ENCODE measurements around the gene BHMT.
"Not testable (repeated sequence)": the region's sequence is repeated elsewhere in the genome, so short reads cannot be mapped to it uniquely, and the experiment has no call there.

BHMT gene

DNA sequence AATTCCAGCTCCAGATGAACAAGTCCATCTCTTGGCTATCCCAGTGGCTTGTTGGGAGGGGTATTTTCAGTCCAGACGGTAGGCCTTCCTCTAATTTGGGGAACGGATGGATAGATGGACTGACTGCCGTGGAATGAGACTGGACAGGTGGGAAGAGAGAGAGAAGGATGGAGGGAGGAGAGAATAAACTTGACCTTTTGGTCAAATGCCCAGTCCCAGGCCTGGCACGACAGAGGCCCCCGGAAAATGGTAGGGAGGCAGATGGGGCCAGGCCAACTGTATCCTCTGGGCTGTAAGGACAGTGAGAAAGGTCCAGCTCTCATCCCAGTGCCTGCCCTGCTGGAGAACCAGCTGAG lies 1.1 kb downstream of the BHMT start:
- DNase-seq = no peak

DNA sequence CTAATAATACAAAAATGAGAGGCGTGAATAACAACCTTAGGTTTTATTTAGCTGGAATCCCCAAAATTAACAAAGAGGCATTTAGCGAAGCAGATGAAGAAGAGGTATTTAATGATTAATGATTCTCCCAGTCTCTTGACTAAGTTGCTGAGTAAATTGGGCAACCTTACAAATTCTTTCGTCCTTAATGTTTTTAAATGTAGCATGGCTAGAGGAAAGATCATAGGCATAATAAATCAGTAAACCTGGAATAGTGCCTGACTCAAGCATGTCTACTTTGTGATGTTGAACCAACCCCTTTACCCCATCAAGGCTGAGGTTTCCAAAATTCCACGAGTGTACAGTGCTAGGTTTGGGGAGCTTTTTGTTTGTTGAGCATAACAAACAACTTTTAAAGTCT lies 7.9 kb downstream of the BHMT start:
- no peak for DNase-seq

DNA sequence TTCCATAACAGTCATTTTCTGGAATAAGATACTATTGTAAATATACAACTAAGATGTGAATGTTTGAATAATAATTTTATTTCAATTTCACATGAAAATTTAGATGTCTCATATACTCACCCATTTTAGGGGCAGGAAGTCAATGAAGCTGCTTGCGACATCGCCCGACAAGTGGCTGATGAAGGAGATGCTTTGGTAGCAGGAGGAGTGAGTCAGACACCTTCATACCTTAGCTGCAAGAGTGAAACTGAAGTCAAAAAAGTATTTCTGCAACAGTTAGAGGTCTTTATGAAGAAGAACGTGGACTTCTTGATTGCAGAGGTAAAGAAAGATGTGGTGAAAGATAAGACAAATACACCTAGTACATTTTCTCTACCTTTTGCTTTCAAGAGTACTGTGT lies 8.6 kb downstream of the BHMT start:
- no peak for DNase-seq

DNA sequence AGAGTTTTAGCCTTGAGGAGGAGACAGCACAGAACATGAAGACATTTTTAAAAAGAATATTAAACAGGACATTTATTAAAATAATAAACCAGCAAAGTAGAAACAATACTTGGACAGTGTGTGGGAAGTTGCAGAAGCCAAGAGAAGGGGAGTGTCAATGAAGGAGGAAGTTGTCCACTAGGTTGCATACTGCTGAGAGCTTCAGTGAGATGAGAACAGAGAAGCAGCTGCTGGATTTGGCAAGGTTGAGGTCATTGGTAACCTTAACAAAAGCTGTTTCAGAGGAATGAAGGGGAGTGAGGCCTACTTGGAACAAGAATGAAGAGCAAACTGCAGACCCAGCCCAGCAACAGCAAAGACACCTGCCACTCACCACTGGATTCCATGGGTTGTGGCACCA lies 11.4 kb downstream of the BHMT start:
- DNase-seq = no peak

DNA sequence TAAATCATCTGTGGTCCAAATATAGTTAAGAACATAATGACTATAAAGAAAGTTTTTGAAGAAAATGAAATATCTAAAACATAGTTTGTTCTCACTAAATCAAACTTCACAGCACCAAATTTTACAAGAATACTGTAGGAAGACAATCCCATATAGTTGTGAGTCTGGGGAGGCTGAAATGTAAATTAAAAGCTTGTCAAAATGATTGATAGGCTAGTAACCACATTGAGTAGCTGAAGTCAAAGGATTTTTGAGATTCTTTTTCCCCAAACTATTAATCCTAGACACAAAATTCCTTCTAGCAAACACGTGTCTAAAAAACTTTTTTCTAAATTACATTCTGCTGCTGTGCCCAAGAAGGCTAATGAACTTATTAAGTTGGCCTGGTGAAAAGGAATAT lies 13.0 kb downstream of the BHMT start:
- no peak for DNase-seq

DNA sequence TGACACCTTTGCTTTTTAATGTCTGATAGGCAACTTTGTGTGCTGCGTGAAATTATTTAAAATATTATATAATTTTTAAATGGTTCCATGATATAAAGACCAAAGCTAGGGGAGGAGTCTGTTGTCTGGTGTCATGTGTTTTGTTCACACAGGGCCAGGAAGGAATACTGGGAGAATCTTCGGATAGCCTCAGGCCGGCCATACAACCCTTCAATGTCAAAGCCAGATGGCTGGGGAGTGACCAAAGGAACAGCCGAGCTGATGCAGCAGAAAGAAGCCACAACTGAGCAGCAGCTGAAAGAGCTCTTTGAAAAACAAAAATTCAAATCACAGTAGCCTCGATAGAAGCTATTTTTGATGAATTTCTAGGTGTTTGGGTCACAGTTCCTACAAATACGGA lies 19.2 kb downstream of the BHMT start:
- DNase-seq = no peak

DNA sequence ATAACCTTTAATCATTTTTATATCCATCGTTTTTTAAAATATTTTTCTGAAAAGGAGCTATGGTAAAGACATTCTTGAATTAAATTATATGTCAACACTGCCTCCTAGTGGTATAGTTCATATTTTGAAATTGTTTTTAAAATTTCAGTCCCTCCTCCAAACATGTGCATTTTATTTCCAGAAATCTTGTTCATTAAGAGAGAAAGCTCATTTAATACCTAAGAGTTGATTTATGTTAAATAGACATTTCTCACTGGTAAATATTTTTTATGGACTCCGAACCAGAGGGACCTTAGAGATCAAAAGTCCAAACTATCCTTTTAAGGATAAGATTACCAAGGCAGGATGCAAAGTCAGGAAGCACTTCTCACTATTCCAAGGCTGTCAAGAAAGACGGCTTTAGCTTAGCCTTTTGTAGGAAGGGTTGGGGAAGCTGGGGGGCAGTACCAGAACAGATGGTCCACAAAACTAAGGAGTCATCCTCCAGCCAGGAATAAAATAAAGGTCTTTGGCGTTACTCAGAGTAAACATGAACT lies 21.6 kb downstream of the BHMT start:
- DNase-seq = peak; percentile 50

DNA sequence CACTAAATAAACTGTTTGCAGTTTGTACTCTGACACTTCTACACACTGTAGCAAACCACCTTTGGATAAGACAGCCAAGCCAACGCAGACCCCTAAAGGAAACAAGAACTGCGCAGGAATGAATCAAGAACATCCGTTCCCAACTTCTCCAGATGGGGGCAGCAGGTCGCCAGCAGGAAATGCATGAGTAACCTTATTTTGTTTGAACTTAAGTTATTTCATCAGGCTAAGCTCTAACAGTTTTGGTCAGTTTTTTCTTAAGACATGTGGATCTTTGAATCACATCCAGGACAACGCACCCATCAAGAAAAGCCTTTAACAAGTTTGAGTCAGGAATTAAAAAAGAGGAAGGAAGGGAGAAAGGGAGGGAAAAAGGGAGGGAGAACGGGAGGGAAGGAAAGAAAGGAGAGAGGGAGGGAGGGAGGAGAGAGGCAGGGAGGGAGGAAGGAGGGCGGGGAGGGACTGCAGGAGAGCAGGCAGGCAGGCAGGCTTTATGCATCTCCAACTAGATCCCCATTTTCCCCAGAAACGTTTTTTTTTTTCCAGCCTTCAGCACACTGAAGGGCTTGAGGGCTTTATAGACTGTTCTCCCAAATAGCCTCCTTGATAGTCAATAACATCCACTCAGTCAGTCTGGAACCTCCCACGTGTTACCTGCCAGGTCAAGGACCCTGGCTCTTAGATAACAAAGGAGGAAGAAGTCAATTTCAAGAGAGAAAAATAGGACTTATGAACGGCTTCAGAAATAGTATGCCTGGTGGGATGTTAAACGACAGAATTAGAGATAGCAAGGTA lies 22.2 kb downstream of the BHMT start:
- peak; percentile 86 for DNase-seq

DNA sequence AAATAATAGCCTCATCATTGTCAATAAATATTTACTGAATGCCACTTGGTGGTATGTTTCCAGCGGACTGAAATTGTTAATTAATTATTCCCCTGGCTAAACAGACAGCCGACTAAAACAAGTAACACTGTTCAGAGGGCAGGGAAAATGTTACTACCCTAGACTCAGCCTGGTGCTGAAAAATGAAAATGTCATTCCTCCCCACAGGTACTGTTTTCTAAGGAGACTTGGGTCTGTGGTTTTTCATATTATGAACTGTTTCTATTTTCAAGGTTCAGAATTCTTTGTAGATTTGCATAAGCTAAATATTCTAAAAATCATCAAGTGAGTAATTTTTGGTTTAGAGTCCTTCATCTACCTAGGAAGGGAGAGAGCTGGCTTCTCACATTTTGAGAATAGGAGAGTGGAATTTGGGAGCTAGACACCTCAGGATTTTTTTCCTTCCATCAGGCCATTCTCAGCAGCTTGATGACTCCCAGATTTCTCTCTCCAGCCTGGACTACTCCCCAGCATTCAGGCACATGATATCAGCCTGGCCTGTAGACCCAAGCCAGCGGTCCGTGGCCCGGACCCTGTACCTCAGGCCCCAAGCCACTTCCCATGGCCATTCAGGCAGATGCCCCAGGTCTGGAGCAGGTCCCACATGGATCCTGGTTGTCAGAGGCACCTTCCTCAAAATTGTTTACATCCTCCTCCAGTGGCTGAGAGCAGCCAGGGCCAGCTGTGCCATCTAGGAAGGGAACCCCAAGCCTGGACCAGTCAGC lies 24.4 kb downstream of the BHMT start:
- DNase-seq = no peak

DNA sequence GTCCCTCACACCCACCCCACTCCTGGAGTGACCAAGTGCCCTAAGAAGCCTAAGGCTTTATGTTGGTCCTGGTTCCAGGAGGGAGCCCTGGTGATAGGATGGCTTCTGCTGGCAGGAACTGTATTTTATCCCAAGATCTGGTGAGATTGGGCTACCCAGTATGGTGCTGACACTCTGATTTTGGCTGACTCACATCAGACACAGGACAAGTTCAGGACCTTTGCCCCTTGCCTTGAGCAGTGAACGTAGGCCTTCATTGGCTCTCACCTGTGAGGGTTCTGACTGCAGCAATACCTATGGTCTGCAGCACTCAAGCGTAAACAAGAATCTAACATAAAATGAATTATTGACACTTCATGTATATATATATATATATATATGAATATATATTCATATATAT lies 25.0 kb downstream of the BHMT start:
- DNase-seq = no peak

DNA sequence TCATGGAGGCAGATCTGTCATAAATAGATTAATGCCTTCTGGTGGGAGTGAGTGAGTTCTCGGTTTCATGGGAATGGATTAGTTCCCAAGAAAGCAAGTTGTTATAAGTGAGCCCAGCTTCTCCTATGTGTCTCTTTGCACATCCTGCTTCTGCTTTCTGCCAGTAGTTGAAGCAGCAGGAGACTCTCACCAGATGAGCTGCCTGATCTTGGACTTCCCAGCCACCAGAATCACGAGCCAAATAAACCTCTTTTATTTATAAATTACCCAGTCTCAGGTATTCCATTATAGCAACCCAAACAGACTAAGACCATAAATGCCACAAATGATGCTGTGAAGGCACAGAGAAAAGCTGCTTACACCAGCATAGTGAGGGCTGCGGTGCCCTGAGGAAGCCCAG lies 28.9 kb downstream of the BHMT start:
- no peak for DNase-seq

DNA sequence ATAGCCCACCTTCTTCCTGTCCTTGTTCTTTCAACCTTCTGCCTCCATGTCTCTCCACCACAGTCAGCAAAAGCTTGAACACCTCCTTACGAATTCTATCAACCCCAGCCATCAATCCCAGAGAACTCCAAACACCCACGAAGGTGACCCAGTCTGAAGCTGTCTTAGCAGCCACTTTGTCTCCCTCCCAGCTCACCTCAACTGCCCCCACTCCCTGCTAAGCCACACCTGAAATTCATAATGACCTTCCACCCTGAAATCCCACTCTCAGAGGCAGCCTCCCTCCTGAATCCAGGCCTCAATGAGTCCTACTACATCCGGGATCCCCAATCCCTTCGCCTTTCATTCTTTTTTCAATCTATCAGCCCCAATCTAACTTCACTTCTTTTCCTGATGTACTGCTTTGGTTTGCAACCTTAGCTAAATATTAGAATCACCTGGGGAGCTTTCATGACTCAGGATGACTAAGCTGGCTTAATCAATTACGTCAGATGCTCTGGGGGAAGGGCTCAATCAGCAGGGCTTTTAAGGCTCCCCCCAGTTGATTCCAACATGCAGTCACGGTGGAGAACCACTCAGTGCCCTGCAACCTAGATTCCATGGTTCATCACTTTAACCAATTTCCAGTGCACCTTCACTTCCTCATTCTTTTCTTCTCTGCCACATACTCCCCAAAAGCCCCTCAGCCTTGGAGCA lies 32.2 kb downstream of the BHMT start:
- DNase-seq = peak; percentile 9

DNA sequence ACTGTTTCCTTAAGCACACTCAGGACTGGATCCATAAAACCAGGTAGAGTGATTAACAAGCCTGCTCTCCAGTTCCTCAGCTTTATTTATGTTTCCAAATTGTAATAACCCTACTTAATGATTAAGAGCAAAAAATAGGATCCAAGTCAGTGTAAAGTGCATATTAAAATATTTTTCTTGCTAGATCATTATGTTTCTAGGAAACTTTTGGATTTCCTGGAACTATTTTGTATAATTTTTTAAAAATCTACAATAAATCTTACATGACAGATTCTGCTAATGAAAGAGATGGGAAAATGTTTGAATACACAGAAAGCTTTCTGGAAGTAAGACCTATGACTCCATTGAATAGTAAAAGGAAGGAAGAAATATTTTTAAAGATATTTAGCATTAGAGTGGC lies 35.5 kb downstream of the BHMT start:
- no peak for DNase-seq

DNA sequence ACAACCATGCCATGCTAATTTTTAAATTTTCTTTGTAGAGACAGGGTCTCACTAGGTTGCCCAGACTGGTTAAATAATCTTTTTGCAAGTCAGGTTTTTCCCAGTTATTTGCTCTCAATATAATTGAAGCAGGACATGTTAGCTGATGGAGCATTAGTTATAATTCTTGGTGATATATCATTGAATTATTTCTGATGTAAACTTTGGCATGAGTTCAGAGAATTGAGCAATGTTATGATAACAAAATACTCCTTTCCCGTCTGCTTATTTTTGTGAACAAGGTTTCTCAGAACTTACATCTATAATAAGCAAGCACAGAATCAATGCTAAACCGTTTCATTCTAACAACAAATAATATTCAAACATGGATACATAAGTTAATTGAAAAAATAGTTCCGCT lies 37.8 kb downstream of the BHMT start:
- DNase-seq = peak; percentile 32

DNA sequence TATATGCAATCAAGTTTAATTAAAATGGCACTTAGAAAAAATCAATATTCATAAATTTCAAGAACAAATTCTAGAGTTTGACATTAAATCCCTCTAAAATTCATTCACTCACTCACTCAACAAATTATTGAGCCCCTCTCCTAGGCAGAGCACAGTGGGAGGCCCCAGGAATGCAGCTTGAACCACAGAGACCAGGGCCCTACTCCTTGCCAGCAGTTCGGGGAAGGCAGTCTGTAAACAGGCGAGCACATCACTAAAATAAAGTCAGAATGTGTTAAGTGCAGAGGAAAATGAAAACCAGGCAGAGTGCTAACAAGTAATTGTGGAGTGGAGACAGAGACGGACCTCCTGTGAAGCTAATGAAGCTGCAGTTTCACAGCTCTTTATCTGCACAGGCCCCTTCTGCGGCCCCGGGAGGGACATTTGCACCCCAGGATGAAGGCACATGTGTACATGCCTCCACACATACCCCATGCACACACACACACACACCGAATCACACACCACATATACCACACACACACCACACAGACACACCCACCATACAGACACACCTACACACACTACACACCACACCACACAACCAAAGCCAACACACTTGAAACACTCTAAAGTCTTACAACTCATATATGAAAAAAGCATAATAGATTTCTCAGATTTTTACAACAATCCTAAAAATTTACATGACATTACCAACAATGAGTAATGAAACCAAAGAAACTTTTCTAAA lies 40.5 kb downstream of the BHMT start:
- DNase-seq = no peak

DNA sequence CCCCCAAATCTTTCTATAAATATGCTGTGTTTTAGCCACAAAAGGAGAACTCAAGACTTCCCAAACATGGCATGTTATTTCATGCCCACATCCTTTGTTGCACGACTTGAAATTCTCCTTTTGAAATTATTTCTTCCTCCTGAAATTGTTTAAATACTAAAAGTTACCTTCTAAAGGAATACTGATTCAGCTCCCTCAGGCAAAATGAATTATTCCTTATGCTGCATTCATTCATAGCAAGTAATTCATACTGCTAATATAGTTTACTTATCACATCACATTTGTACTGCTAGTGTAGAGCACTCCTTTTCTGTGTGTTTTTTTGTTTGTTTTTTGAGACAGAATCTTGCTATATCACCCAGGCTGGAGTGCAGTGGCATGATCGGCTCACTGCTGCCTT lies 45.7 kb downstream of the BHMT start:
- DNase-seq = no peak

DNA sequence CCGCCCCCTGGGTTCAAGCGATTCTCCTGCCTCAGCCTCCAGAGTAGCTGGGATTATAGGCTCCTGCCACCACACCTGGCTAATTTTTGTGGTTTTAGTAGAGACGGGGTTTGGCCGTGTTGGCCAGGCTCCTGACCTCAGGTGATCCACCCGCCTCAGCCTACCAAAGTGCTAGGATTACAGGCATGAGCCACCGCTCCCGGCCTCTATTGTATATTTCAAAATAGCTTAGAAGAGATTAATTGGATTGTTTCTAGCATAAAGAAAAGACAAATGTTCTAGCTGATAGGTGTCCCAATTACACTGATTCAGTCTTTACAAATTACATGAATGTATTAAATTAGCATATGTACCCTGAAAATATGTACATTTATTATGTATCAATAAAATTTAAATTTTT lies 50.0 kb downstream of the BHMT start:
- DNase-seq = not testable (repeated sequence)

DNA sequence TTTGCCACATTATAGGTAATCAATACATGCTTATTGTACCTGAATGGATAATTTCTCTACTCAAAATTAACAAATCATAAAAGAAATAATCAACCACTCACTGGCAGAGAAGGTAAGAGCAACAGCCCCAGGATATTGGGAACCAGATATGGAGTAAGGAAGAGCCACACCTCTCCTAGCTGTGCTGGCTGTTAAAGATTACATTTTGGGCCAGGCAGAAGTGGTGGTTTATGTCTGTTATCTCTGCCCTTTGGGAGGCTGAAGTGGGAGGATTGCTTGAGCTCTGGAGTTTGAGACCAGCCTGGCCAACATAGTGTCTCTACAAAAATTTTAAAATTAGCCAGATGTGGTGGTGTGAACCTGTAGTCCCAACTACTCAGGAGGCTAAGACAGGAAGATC lies 56.4 kb downstream of the BHMT start:
- DNase-seq = no peak

DNA sequence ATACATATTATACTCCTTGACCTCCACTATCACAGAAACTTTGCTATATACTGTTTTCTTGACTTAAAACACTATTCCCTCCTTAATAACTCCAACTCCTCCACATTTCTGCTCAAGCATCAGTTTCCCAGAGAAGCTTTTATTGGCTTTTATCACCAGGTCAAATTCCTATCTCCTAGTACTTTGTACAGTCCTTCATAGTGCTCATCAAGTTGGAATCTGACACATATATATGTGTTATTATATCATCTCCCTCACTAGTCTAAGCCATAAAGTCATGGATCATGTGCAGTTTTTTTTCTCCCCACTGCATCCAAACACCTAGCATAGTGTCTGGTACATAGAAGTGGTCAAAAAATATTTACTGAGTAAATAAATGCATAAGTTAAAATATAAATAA lies 59.1 kb downstream of the BHMT start:
- DNase-seq = no peak

DNA sequence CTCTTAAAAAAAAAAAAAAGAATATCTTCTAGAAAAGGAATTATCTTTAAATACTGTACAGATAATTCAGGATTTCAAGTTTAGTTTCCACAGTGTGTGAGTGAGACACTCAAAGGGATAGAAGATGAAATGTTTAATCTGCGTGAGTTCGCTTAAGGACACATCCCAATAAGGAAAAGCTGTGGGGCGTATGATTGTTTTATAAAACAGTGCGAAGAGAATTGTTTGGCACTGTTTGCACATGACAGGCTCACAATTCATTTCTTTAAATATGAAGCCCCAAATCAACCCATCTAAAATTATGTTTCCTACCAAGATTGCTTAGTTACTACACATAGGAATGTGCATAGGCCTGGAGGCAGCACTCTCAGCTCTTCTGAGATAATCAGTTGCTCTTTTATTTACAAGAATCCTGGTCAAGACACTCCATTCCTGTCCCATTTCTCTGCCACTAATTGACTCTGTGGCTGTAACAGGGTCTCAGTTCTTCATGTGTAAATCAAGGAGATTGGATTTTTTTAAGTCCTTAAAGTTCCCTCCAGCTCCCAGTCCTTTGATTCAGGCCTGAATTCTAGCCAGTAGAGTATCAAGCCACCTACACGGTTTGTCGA lies 60.1 kb downstream of the BHMT start:
- DNase-seq = no peak

DNA sequence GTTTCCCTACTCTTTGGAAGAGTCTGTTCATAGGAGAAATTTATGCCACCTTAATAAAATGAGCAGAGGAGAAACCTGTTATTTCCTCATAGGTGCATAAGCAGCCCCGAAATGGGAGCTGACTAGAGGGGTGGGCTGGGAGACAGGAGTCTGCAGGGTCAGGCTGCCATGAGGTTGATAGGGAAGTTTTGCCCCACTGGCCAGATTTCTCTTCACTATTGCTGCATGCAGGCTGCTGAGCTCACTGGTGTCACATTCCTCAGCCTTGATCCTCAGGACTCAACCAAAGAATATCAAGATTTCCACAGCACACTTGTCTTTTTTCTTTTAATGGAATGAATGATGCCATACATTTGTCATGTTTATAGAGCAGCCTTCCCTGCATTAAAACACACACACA lies 60.7 kb downstream of the BHMT start:
- peak; percentile 28 for DNase-seq

DNA sequence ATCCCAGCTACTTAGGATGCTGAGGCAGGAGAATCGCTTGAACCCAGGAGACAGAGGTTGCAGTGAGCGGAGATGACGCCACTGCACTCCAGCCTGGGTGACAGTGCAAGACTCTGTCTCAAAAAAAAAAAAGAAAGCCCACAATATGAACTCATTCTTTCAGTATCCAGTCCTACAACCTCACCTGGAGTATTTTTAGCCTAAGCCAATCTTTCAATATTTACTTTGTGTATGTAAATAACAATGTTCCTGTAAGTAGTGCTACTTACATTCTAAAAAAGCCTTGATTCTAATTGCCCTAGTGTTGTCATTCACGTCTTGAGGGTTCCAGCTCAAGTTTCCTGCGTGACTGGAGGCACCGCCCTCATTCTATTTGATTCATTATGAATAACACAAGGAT lies 62.0 kb downstream of the BHMT start:
- no peak for DNase-seq

All from fibroblast of skin of back (primary cell).